Spleen (tissue), 11 donors: ENCODE measurements around the gene RPL15. TPM values are rescaled to one million over a fixed set of nuclear protein-coding genes. Genes with fewer than 3 reads are reported as not detected.

Experiments used
- DNase-seq: peaks from one replicate; pipeline ENCODE4 v3.0.0-alpha.2; 2020
- H3K27ac ChIP-seq, 8 donors: fragments of 200-600 bp; sonication (generic) in 7 of 8; 1 replicate in 4 of 8; 2 replicates in 4 of 8; pipeline versions ENCODE4 v1.5.0 to v1.8.0; 2016 to 2021; ENCODE audit warnings: inconsistent platforms in 4 of 8, mild to moderate bottlenecking in 4 of 8, moderate library complexity in 1 of 8
- H3K27me3 ChIP-seq, 7 donors: fragments of 200-600 bp; sonication (generic) in 6 of 7; replicated peaks in 1 of 7; 1 replicate in 4 of 7; 2 replicates in 3 of 7; pipeline versions ENCODE4 v1.5.0 to v1.8.0; 2016 to 2021; ENCODE audit warnings: inconsistent platforms in 3 of 7, mild to moderate bottlenecking in 1 of 7
- H3K36me3 ChIP-seq, 6 donors: fragments of 200-600 bp; sonication (generic) in 5 of 6; 1 replicate in 4 of 6; 2 replicates in 2 of 6; pipeline versions ENCODE4 v1.5.0 to v1.8.0; 2016 to 2021; ENCODE audit warnings: inconsistent platforms in 2 of 6
- H3K4me1 ChIP-seq, 6 donors: fragments of 200-600 bp; sonication (generic) in 5 of 6; 1 replicate in 3 of 6; 2 replicates in 3 of 6; pipeline versions ENCODE4 v1.5.0 to v1.8.0; 2016 to 2021; ENCODE audit warnings: inconsistent platforms in 3 of 6
- H3K4me3 ChIP-seq, 8 donors: fragments of 200-600 bp; sonication (generic) in 7 of 8; 1 replicate in 4 of 8; 2 replicates in 4 of 8; pipeline versions ENCODE4 v1.5.0 to v1.8.0; 2016 to 2021; ENCODE audit warnings: inconsistent platforms in 4 of 8, mild to moderate bottlenecking in 4 of 8, moderate library complexity in 2 of 8
- H3K9me3 ChIP-seq, 8 donors: fragments of 200-600 bp; sonication (generic) in 7 of 8; 1 replicate in 4 of 8; 2 replicates in 4 of 8; pipeline versions ENCODE4 v1.5.0 to v1.8.0; 2016 to 2021; ENCODE audit warnings: inconsistent platforms in 4 of 8
- POLR2A ChIP-seq, 3 donors: fragments of 450-650 bp; IDR thresholded peaks; one replicate each; pipeline ENCODE4 v1.5.1; 2017; ENCODE audit warnings: antibody characterized with exemption in 3 of 3, mild to moderate bottlenecking in 1 of 3
- POLR2AphosphoS5 ChIP-seq, 3 donors: sonication (generic); formaldehyde crosslinking; IDR thresholded peaks; one replicate each; pipeline ENCODE4 v1.5.1; 2017; ENCODE audit warnings: antibody characterized with exemption in 3 of 3
- WGBS, 5 donors: extraction: QIAGEN DNeasy Blood & Tissue Kit in 3 of 5; methylation state at CpG; one replicate each; pipeline versions ENCODE4 v1.1.5 to v1.1.7; 2013 to 2018; 5-methylcytosine and 5-hydroxymethylcytosine counted together
- intact Hi-C: fragments of 100-400 bp; cut with DNase I; formaldehyde crosslinking; loops from one replicate; pipeline ENCODE4 v1.15.0; 2023; ENCODE audit warnings: low total_unique reads
- polyA plus RNA-seq, 3 donors: library from polyadenylated mRNA; stranded (reverse); fragments of 200-250 nt; gene quantifications; one replicate each; pipeline ENCODE4 v1.2.1, GENCODE V29; 2013
- total RNA-seq, 7 donors: library from RNA; depleted of rRNA in 3 of 7; stranded (reverse); fragments of >200 nt in 3 of 7; fragmentation: NEBNext Ultra II Directional in 4 of 7; extraction: Animal tissue kit (Norgen Biotek cat#: 25700) in 4 of 7; gene quantifications; one replicate each; pipeline versions ENCODE4 v1.1.0 to v1.2.1, GENCODE V29; 2016 to 2021
- TF ChIP-seq, protein P1 (sequence below), 11 experiments: fragments of 200-600 bp in 7 of 11; fragments of 450-650 bp in 4 of 11; sonication (generic) in 4 of 11; IDR thresholded peaks in 8 of 11; conservative IDR thresholded peaks in 3 of 11; 1 replicate in 7 of 11; 2 replicates in 4 of 11; pipeline versions ENCODE4 v1.4.0 to v1.8.0; 2016 to 2021; ENCODE audit warnings: antibody characterized with exemption in 11 of 11, inconsistent platforms in 4 of 11, mild to moderate bottlenecking in 1 of 11
- donor health status: healthy with polysubstance abuse.
- donor health status: DM: no; HTN: no; CAD: no; lungs with moderate emphysema.
- donor health status: DM: no; HTN: no; CAD: no.
- donor health status: Bipolar disorder and iron deficiency.
- donor health status: healthy.
- donor health status: DM: no; HTN: no; CAD: no.
- donor health status: DM: yes; HTN: yes; CAD: no.

Gene RPL15
- total and polyA plus RNA-seq, 10 donors = 1,270 to 6,830 (median 1,691) TPM

- H3K27me3 ChIP-seq = no peaks in the 10 kb centered on the region
- 51 to 68% (median 53%) methylated on average over 2 of the region's 2 CpGs for WGBS, 5 donors
- H3K4me3 ChIP-seq = no peak overlapping the region
- intact Hi-C loops = no loop called here
- no peak for DNase-seq
- H3K27ac ChIP-seq = peak overlapping the region in 4 of 8 donors; percentile 2 to 45 (median 3)
- peaks cover 0 to 53% (median 7%) of the 10 kb centered on the region in 6 donors for H3K36me3 ChIP-seq
- peaks cover 0 to 40% (median 11%) of the 10 kb centered on the region in 6 donors for H3K4me1 ChIP-seq
- H3K9me3 ChIP-seq = no peaks in the 10 kb centered on the region
- TF ChIP-seq POLR2A (IDR thresholded peaks at IDR 0.05) (no peak), POLR2AphosphoS5 (IDR thresholded peaks at IDR 0.05) (no peak)
- TF ChIP-seq, protein P1, sequence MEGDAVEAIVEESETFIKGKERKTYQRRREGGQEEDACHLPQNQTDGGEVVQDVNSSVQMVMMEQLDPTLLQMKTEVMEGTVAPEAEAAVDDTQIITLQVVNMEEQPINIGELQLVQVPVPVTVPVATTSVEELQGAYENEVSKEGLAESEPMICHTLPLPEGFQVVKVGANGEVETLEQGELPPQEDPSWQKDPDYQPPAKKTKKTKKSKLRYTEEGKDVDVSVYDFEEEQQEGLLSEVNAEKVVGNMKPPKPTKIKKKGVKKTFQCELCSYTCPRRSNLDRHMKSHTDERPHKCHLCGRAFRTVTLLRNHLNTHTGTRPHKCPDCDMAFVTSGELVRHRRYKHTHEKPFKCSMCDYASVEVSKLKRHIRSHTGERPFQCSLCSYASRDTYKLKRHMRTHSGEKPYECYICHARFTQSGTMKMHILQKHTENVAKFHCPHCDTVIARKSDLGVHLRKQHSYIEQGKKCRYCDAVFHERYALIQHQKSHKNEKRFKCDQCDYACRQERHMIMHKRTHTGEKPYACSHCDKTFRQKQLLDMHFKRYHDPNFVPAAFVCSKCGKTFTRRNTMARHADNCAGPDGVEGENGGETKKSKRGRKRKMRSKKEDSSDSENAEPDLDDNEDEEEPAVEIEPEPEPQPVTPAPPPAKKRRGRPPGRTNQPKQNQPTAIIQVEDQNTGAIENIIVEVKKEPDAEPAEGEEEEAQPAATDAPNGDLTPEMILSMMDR (IDR thresholded peaks at IDR 0.05 in 8 of 11, conservative IDR thresholded peaks at IDR 0.05 in 3 of 11) = no peak
Measured at GRCh38 chr3:23889386-23889785, 27.5 kb upstream of the RPL15 start.

GRCh38 chr3:23889950-23890349 lies 27.0 kb upstream of the RPL15 start:
- Histone ChIP-seq H3K27me3 (no peaks in the 10 kb centered on the region), H3K27ac (peak overlapping the region in 1 of 8 donors; percentile 45), H3K36me3 (peaks cover 0 to 58% (median 7%) of the 10 kb centered on the region in 6 donors), H3K4me1 (peaks cover 0 to 37% (median 11%) of the 10 kb centered on the region in 6 donors), H3K4me3 (no peak overlapping the region), H3K9me3 (no peaks in the 10 kb centered on the region)
- 83 to 94% (median 88%) methylated on average over 5 of the region's 5 CpGs for WGBS, 5 donors
- intact Hi-C loops = no loop called here
- DNase-seq = no peak
- TF ChIP-seq POLR2AphosphoS5 (IDR thresholded peaks at IDR 0.05) (no peak), POLR2A (IDR thresholded peaks at IDR 0.05) (no peak)
- TF ChIP-seq, protein P1 (IDR thresholded peaks at IDR 0.05 in 8 of 11, conservative IDR thresholded peaks at IDR 0.05 in 3 of 11) = no peak

- H3K4me3 ChIP-seq = no peak overlapping the region
- 83 to 91% (median 87%) methylated on average over 8 of the region's 8 CpGs for WGBS, 5 donors
- peaks cover 0 to 16% (median under 1%) of the 10 kb centered on the region in 6 donors for H3K4me1 ChIP-seq
- DNase-seq = no peak
- H3K36me3 ChIP-seq = peaks cover 0 to 75% (median 17%) of the 10 kb centered on the region in 6 donors
- TF ChIP-seq, protein P1 (IDR thresholded peaks at IDR 0.05 in 8 of 11, conservative IDR thresholded peaks at IDR 0.05 in 3 of 11) = no peak
- TF ChIP-seq POLR2A (IDR thresholded peaks at IDR 0.05) (no peak), POLR2AphosphoS5 (IDR thresholded peaks at IDR 0.05) (no peak)
- no peak overlapping the region for H3K27ac ChIP-seq
- no peaks in the 10 kb centered on the region for H3K9me3 ChIP-seq
- H3K27me3 ChIP-seq = no peaks in the 10 kb centered on the region
- intact Hi-C loops = no loop called here
Measured at GRCh38 chr3:23894254-23895061, 22.5 kb upstream of the RPL15 start.

- no peak for DNase-seq
- Histone ChIP-seq H3K4me3 (no peak overlapping the region), H3K27ac (no peak overlapping the region), H3K4me1 (peaks cover 0 to 14% (median 0%) of the 10 kb centered on the region in 6 donors), H3K36me3 (peaks cover 0 to 75% (median 21%) of the 10 kb centered on the region in 6 donors), H3K27me3 (no peaks in the 10 kb centered on the region), H3K9me3 (no peaks in the 10 kb centered on the region)
- TF ChIP-seq, protein P1 (IDR thresholded peaks at IDR 0.05 in 8 of 11, conservative IDR thresholded peaks at IDR 0.05 in 3 of 11) = no peak
- no peak for TF ChIP-seq POLR2A (IDR thresholded peaks at IDR 0.05)
- WGBS, 5 donors = 83 to 97% (median 96%) methylated on average over 4 of the region's 4 CpGs
- intact Hi-C loops = no loop called here
Measured at GRCh38 chr3:23895181-23895580, 21.8 kb upstream of the RPL15 start.
